ENCODE measurements around the gene AGBL1.
"Not testable (repeated sequence)": the region's sequence is repeated elsewhere in the genome, so short reads cannot be mapped to it uniquely, and the experiment has no call there.

The AGBL1 gene

DNA sequence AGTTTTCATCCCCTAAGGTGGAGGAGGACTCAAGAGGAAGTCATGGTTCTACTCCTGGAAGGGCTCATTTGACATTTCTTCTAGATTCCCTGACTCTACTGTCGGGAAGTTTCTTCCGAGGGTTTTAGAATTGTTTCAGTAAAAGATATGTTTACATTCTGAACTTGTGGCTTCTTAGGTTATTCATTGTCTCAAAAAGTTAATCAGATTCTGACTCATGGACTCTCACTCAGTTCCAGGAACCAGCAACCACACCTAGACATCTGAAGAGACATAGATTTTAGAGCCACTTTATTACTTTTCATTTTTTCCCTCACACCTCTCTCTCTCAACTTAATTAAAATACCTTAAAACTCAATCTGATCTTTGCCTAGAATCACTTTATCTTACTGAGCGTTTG lies 862.6 kb downstream of the AGBL1 start:
- DNase-seq (ENCODE audit: low spot score) = no peak

DNA sequence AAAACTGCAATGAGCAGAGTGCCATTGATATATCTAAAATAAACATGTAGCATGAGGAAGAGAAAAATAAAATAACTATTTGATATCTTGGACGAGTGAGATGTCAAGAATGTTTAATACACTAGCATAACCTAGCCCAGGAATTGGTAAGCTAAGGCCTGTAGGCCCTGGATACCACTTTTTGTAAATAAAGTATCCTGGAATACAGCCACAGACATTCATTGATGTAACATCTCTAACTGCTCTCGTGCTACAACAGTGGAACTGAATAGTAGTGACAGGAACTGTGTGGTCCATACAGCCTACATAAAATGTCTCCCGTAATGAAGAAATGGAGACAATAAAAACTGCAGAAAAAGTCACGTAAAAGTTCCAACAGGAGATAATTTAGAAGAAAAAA lies 869.0 kb downstream of the AGBL1 start:
- DNase-seq (ENCODE audit: low spot score) = no peak

DNA sequence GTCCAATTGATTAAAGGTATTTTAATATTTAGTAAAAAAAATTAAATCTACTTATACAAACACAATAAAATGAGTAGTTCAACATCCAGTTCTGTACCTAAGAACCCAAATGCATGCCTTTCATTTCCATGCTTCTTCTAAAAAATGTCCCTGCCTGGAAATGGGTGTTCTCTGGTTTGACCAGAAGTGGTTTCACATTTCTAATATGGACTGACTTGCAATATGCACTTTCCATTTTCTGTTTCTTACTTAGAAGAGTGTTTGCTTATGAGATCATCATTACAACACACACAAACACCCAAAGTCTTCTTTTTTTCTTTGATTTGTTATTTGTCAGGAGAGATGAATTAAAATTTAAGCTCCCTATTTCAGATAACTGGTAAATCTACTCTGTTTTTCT lies 879.6 kb downstream of the AGBL1 start:
- DNase-seq (ENCODE audit: low spot score) = no peak

DNA sequence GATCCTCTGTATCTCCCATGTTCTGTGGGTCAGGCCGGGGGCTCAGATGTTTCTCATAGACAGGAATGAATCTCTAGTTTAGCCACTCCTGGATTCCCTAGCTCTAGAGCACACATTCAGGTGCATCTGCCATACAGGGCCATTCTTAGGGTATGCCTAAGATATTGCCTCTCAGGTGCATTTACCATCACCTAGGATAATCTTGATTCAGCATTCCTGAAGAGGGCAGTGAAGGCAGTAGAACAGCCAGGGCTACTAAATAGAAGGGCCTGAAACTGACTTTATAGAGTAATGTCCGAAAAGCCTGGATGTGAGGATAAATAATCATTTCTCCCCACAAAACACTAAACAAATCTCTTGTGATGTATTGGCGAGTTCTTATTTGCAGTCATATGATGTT lies 882.0 kb downstream of the AGBL1 start:
- DNase-seq (ENCODE audit: low spot score) = no peak

DNA sequence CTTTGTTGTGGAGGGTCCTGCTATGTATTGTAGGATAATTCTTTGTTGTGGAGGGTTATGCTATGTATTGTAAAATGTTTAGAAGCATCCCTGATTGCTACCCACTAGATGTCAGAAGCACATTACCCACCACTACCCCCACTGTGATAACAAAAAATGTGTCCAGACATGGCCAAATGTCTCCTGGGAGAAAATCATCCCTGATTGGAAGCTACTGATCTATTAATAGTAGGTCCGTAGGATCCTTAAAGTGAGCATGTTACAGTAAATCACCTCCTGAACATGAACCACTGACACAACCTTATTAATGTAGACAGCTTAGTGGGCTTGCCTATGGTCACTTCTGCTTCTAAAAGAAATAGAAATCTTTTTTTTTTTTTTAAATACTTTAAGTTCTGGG lies 884.6 kb downstream of the AGBL1 start:
- no peak for DNase-seq (ENCODE audit: low spot score)

DNA sequence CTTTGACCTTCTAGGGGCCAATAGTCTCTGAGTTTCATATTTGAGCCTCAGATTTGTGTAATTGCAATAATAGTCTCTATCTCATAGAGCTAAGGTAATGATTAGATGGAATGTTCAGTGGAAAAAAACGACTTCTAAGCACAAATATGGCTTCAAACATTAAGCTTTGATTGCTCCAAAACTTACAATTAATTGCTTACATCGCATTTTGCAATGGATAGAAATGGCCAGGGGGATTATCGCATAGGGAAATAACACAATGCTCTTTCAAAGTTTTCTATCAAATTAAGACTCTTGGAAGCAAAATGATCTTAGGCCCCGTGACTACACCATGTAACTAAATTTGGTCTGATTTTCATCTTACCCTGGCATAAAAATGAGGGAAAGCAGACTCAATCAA lies 888.6 kb downstream of the AGBL1 start:
- DNase-seq (ENCODE audit: low spot score) = no peak

DNA sequence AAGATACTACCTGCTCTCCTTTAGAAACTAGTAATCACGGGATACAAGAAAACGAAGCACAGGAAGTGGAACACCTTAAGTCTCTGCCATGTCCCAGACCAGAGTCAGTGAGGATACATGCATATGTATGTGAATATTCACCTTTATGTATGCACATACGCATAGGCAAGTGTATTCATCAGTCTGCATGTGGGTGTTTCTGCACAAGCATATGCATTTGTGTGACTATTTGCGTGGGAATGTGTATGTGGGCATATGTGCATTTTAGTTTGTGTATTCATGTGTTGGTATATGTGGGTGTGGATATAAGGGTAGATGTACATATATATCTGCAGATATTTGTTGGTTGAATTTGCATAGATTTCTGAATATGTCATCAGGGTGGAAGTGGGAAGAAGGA lies 889.7 kb downstream of the AGBL1 start:
- DNase-seq (ENCODE audit: low spot score) = no peak

DNA sequence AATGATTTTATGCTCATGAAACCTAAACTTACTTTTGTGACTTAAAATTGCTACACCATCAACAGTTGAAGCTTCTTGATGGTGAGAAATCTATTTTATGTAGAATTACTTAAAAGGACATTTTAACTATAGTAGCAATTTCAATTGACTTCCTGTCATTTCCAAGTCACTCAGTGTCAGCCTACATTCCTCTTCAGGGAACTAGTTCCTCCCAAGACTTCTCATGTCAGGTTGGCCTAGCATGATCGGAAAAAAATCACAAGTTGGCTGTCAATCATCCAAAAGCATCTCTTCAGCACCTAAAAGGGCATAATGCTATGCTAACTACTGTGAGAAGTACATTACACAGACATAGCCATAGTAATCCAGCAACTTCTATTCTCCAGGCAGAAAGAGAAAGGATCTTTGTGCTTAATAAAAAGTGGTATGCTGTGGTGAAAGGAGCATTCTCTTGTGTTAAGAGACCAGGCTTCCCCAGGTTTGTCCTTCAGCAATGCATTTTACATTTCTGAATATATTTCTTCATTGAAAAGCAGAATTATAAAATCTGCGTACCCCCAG lies 893.7 kb downstream of the AGBL1 start:
- DNase-seq (ENCODE audit: low spot score) = no peak

DNA sequence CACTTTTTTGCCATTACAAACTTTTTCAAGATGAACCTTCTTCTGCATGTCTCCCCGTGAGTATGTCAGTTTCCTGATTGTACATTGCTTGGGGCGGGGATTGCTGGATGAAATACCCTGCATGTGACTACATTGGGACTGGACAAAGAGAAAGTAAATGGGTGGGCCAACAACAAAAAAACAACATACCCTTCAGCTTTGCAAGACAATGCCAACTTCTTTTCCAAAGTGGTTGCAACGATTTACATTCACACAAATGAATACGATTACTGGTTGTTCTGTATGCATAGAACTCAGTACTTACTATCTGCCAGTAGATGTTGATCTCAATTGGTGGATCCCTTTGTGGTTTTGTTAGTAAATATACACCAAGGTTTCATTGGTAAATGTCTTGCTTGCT lies 908.4 kb downstream of the AGBL1 start:
- DNase-seq (ENCODE audit: low spot score) = no peak

DNA sequence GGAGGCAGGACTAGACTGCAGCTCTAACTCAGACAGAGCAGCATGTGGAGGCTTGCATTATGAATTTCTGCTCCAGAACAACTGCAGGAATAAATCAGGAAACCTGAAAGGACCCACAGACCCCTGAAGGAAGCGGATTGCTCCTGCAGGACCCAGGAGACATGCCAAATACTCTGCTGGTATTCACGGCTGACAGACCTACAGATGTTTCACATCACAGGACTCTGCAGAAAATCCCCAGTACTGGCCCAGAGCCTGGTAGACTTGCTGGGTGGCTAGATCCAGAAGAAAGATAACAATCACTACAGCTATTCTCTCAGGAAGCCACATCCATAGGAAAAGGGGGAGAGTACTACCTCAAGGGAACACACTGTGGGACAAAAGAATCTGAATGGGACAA lies 942.1 kb downstream of the AGBL1 start:
- DNase-seq (ENCODE audit: low spot score) = no peak

DNA sequence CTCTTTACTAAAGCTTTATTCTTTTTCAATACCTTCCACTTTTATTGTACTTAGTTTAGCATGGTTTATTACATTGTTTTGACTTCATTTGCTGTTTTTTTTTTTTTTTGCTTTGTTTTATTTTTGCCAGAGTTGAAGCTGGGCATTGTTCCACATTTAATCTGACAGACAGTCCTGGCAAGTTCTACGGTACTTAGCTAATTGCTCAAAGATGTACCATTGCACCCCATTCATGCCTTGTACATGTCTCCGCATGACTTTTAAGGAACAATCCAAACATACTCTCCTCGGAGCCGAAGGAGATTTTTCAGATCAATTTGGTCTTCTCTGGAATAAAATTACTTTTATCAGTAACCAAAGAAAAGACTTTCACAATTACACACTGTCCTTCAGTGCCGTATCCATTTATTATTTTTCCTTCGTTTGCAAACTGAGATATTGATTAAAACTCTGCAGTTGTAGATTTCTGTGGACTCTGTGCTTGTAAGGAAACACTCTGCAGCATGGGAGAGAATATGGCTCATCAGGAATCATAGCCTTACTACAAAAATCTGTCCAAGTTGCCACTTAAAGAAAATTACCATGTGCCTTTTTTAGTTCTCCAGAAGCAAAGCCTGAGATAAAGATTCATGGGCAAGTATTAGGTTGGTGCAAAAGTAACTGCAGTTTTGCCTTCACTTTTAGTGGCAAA lies 952.0 kb downstream of the AGBL1 start:
- DNase-seq (ENCODE audit: low spot score) = no peak

DNA sequence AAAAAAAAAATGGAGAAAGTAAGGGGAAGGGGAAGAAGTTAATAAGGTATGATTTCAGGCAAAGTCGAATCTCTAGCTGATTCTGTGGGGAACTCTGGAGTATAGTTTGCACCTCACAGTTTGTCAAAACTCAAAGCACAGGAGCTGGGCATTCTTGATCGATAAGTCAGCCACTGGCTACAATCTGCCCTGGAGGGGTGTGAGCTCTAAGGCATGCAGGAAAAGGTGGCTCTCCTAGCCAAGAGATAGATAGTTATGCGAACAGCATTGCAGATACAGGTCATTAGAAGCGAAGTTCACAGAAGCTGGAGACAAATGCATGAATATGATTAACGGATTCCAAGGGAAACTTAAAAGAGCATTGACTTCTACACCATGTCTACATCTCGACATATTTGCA lies 952.6 kb downstream of the AGBL1 start:
- DNase-seq (ENCODE audit: low spot score) = no peak

DNA sequence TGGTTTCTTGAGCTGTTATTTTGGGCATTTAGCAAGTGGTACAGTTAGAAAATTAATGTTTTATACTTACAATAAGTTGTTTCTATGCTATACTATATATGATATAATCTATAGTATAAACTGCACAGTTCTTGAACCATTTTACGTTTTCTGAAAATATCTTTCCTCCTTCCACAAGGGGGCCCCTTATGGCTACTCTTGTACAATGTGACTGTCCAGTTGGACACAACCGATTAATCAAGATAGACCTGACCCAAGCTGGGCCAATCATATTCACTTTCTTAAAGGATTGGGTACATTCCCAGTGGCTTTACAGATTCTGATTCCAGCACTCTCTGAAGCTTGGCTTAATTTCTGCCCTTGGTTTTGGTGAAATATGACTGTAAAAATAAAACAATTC lies 953.4 kb downstream of the AGBL1 start:
- no peak for DNase-seq (ENCODE audit: low spot score)

DNA sequence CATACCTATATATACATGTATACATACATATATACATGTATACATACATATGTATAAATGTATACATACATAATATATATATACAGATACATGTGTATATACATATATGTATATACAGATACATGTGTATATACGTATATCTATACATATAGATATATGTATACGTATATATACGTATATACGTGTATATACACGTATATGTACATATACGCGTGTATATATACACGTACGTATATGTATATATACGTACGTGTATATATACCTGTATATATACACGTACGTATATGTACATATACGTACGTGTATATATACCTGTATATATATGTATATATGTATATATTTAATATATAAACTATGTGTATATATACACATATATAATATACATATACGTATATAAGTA lies 955.2 kb downstream of the AGBL1 start:
- DNase-seq (ENCODE audit: low spot score) = no peak

DNA sequence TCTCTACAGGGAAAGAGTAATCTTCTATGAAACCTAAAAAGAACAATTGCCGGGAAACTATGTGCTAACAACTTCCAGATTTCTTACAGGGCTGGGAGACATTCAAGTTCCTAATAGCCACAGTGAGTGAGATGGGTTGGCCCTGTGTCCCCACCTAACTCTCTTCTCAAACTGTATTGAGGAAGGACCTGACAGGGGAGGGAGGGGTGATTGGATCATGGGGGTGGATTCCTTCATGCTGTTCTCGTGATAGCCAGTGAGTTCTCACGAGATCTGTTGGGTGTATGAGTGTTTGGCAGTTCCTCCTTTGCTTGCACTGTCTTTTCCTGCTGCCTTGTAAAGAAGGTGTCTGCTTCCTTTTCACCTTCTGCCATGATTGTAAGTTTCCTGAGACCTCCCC lies 958.7 kb downstream of the AGBL1 start:
- DNase-seq (ENCODE audit: low spot score) = no peak

DNA sequence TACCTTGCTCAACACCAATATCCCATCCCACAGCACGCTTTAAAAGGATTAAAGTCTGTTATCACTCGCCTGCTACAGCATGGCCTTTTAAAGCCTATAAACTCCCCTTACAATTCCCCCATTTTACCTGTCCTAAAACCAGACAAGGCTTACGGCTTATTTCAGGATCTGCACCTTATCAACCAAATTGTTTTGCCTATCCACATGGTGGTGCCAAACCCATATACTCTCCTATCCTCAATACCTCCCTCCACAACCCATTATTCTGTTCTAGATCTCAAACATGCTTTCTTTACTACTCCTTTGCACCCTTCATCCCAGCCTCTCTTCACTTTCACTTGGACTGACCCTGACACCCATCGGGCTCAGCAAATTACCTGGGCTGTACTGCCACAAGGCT lies 962.9 kb downstream of the AGBL1 start:
- not testable (repeated sequence) for DNase-seq (ENCODE audit: low spot score)

DNA sequence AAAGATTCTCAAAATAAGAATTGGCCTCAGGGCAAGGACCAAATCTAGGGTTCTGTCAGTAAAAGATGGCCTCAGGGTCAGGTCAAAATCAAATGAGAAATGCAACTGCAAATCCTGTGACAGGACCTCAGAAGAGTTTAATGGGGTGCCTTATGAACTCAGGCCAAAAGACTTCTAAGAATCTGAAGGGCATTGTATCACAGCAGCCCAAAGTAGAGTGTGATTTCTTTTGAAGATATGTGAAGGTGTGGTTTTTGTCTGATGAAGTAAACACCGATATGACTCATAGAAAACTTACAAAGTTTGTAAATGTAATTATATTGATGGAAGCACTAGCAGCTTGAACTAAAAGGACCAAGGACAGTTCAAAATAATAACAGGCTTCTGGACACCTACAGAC lies 966.1 kb downstream of the AGBL1 start:
- DNase-seq (ENCODE audit: low spot score) = no peak

DNA sequence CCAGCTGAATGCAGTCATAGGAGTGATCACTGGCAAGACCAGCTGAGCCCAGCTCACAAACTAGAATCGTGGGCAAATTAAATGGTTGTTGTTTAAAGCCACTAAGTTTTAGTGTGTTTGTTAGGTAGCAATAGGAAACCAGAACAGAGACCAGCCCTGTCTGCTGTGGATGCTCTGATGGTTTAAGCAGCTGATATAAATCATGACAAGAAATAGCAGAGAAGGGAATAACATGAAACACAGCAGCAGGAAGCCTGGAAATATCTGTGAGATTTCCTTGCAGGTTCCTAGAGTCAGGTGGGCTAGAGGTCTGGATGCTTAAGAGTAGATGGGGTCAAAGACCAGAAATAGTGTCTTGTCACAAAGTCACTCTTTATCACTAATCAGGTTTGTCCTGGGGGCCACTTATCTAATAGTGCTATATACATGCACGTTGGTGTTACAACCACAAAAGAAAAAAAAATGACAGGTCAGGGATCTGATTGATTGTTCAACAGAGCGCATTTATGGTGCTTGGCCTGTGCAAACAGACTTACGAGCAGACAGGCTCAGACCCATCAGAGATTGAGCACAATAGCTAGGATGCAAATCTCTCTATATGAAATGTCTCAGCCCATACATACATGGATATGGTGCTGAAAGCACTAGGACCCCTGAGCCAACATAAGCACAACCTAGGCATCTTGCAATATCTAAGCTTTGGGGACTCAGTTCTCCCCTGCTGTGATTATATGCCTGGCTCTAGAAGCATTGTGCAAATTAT lies 967.7 kb downstream of the AGBL1 start:
- DNase-seq (ENCODE audit: low spot score) = no peak
